Right lobe of liver (tissue), 6 donors: ENCODE data around the gene CNOT4. TPM values are rescaled to one million over a fixed set of nuclear protein-coding genes. Genes with fewer than 3 reads are reported as not detected.

Source experiments
- ATAC-seq, 4 donors: fragments of 200-7000 bp; cut with Tn5 transposase; one replicate each; pipeline ENCODE4 v1.9.1; 2020; ENCODE audit warnings: mild to moderate bottlenecking in 4 of 4, moderate library complexity in 4 of 4
- DNase-seq, 3 donors: peaks; one replicate each; pipeline ENCODE4 v3.0.0-alpha.2; 2020
- H3K27ac ChIP-seq, 3 donors: fragments of 200-600 bp; one replicate each; pipeline ENCODE4 v1.8.0; 2022
- H3K27me3 ChIP-seq, 2 donors: fragments of 200-600 bp; one replicate each; pipeline ENCODE4 v1.8.0; 2022
- H3K36me3 ChIP-seq, 4 donors: fragments of 200-600 bp; sonication (generic) in 1 of 4; one replicate each; pipeline versions ENCODE4 v1.5.1 to v1.8.0; 2017 to 2022; ENCODE audit warnings: control low read depth in 1 of 4
- H3K4me1 ChIP-seq, 4 donors: fragments of 200-600 bp; sonication (generic) in 1 of 4; one replicate each; pipeline versions ENCODE4 v1.5.1 to v1.8.0; 2017 to 2022; ENCODE audit warnings: control low read depth in 1 of 4
- H3K4me3 ChIP-seq, 3 donors: fragments of 200-600 bp; one replicate each; pipeline ENCODE4 v1.8.0; 2022
- H3K9me3 ChIP-seq, 4 donors: fragments of 200-600 bp; sonication (generic) in 1 of 4; one replicate each; pipeline versions ENCODE4 v1.5.1 to v1.8.0; 2017 to 2022; ENCODE audit warnings: control low read depth in 1 of 4
- CTCF ChIP-seq, 4 donors: fragments of 200-600 bp in 3 of 4; fragments of 450-650 bp in 1 of 4; IDR thresholded peaks; one replicate each; pipeline versions ENCODE4 v1.5.1 to v1.8.0; 2016 to 2022; ENCODE audit warnings: antibody characterized with exemption in 4 of 4, mild to moderate bottlenecking in 2 of 4
- POLR2A ChIP-seq: fragments of 450-650 bp; IDR thresholded peaks from one replicate; pipeline ENCODE4 v1.6.1; 2017; ENCODE audit warnings: antibody characterized with exemption, mild to moderate bottlenecking
- WGBS: methylation state at CpG from one replicate; pipeline ENCODE4 v1.1.6; 2018; ENCODE audit warnings: low coverage, low lambda C conversion rate; ENCODE audit not compliant: insufficient coverage; ENCODE audit errors: missing lambda C conversion rate; 5-methylcytosine and 5-hydroxymethylcytosine counted together
- intact Hi-C, 2 donors: fragments of 100-400 bp; cut with DNase I; formaldehyde crosslinking; loops; one replicate each; pipeline versions ENCODE4 v1.11.2 to v1.14.1; 2022
- total RNA-seq, 6 experiments: library from RNA; depleted of rRNA in 2 of 6; stranded (reverse); fragments of >200 nt in 2 of 6; fragmentation: NEBNext Ultra II Directional in 3 of 6; extraction: Animal tissue kit (Norgen Biotek cat#: 25700) in 3 of 6; gene quantifications; one replicate each; pipeline versions ENCODE4 v1.1.0 to v1.2.4, GENCODE V29; 2016 to 2023
- donor health status: DM: no; HTN: yes; CAD: no.
- donor health status: DM: no; HTN: no; CAD: no.
- donor health status: DM: no; HTN: no; CAD: no.
- donor health status: DM: no; HTN: yes; CAD: no.
- donor health status: DM: no; HTN: yes; CAD: no.

CNOT4 gene
- total RNA-seq, 6 experiments from 2014 or later, result 9.1 to 14.1 (median 11.0) TPM

GRCh38 chr7:135381369-135381768, 128.5 kb downstream of the CNOT4 start:
- TF ChIP-seq CTCF (IDR thresholded peaks at IDR 0.05), result no peak
- TF ChIP-seq POLR2A, result no peak
- H3K4me3 ChIP-seq, result no peak overlapping the region
- H3K9me3 ChIP-seq, result no peaks in the 10 kb centered on the region
- peaks cover 0 to 2% (median 0%) of the 10 kb centered on the region in 4 donors for H3K4me1 ChIP-seq
- no peak overlapping the region for H3K27ac ChIP-seq
- no peaks in the 10 kb centered on the region for H3K27me3 ChIP-seq
- DNase-seq (no peak), ATAC-seq (no peak)
- intact Hi-C loops, result no loop called here
- 100% methylated on average over 1 of the region's 1 CpG for WGBS
- H3K36me3 ChIP-seq, result no peaks in the 10 kb centered on the region

- Histone ChIP-seq H3K36me3 (no peaks in the 10 kb centered on the region), H3K9me3 (no peaks in the 10 kb centered on the region), H3K4me1 (no peaks in the 10 kb centered on the region), H3K4me3 (no peak overlapping the region), H3K27me3 (no peaks in the 10 kb centered on the region), H3K27ac (no peak overlapping the region)
- DNase-seq, result no peak
- intact Hi-C loops, result no loop called here
- no peak for ATAC-seq
- TF ChIP-seq POLR2A (no peak), CTCF (IDR thresholded peaks at IDR 0.05) (no peak)
Measured at GRCh38 chr7:135380351-135380750, 129.6 kb downstream of the CNOT4 start.

- H3K36me3 ChIP-seq, result no peaks in the 10 kb centered on the region
- no peak for TF ChIP-seq CTCF (IDR thresholded peaks at IDR 0.05)
- TF ChIP-seq POLR2A, result no peak
- ATAC-seq, result no peak
- no peaks in the 10 kb centered on the region for H3K27me3 ChIP-seq
- H3K4me1 ChIP-seq, result peaks cover 0 to 4% (median 0%) of the 10 kb centered on the region in 4 donors
- no peak for DNase-seq
- intact Hi-C loops, result no loop called here
- H3K9me3 ChIP-seq, result no peaks in the 10 kb centered on the region
- H3K4me3 ChIP-seq, result no peak overlapping the region
- H3K27ac ChIP-seq, result no peak overlapping the region
Measured at GRCh38 chr7:135377171-135377570, 132.7 kb downstream of the CNOT4 start.

- no peak for DNase-seq
- intact Hi-C loops, result no loop called here
- no peak for ATAC-seq
- peaks cover 0 to 4% (median 0%) of the 10 kb centered on the region in 4 donors for H3K4me1 ChIP-seq
- no peaks in the 10 kb centered on the region for H3K36me3 ChIP-seq
- TF ChIP-seq CTCF (IDR thresholded peaks at IDR 0.05), result no peak
- TF ChIP-seq POLR2A, result no peak
- no peak overlapping the region for H3K4me3 ChIP-seq
- no peaks in the 10 kb centered on the region for H3K9me3 ChIP-seq
- WGBS, result 97% methylated on average over 5 of the region's 5 CpGs
- no peaks in the 10 kb centered on the region for H3K27me3 ChIP-seq
- no peak overlapping the region for H3K27ac ChIP-seq
Measured at GRCh38 chr7:135375908-135376699, 133.8 kb downstream of the CNOT4 start.
